ENCODE measurements around the gene CTBP1.
A peak's percentile ranks its signal among the peaks of the same experiment; 100 is the strongest.
"Not testable (repeated sequence)": the region's sequence is repeated elsewhere in the genome, so short reads cannot be mapped to it uniquely, and the experiment has no call there.

Gene CTBP1

GRCh38 chr4:1249148-1249730, 309 bp upstream of the CTBP1 start:
- peak; percentile 72 for DNase-seq

- peak; percentile 19 for DNase-seq
Observed at GRCh38 chr4:1247864-1248244, 1.1 kb downstream of the CTBP1 start.

GRCh38 chr4:1246901-1247863, 1.7 kb downstream of the CTBP1 start:
- no peak for DNase-seq

- no peak for DNase-seq
Observed at GRCh38 chr4:1246111-1246881, 2.6 kb downstream of the CTBP1 start.

- no peak for DNase-seq
Observed at GRCh38 chr4:1245481-1246051, 3.4 kb downstream of the CTBP1 start.

GRCh38 chr4:1244978-1245471, 3.9 kb downstream of the CTBP1 start:
- no peak for DNase-seq

- DNase-seq = no peak
Observed at GRCh38 chr4:1244081-1244977, 4.6 kb downstream of the CTBP1 start.

GRCh38 chr4:1243451-1244080, 5.4 kb downstream of the CTBP1 start:
- no peak for DNase-seq

- no peak for DNase-seq
Observed at GRCh38 chr4:1242506-1243450, 6.2 kb downstream of the CTBP1 start.

GRCh38 chr4:1241936-1242505, 6.9 kb downstream of the CTBP1 start:
- no peak for DNase-seq

GRCh38 chr4:1241466-1241935, 7.4 kb downstream of the CTBP1 start:
- DNase-seq = no peak

- DNase-seq = no peak
Observed at GRCh38 chr4:1240721-1241465, 8.0 kb downstream of the CTBP1 start.

GRCh38 chr4:1239950-1240307, 9.0 kb downstream of the CTBP1 start:
- no peak for DNase-seq

- DNase-seq = no peak
Observed at GRCh38 chr4:1239141-1239949, 9.6 kb downstream of the CTBP1 start.

GRCh38 chr4:1238676-1239000, 10.3 kb downstream of the CTBP1 start:
- no peak for DNase-seq

GRCh38 chr4:1237981-1238675, 10.8 kb downstream of the CTBP1 start:
- DNase-seq = no peak

GRCh38 chr4:1237261-1237660, 11.7 kb downstream of the CTBP1 start:
- not testable (repeated sequence) for DNase-seq

GRCh38 chr4:1236836-1237235, 12.1 kb downstream of the CTBP1 start:
- DNase-seq = not testable (repeated sequence)
